Rectal smooth muscle tissue (tissue), 1 donor: ENCODE results near the gene ZFYVE16.
"Not testable (repeated sequence)": the region's sequence is repeated elsewhere in the genome, so short reads cannot be mapped to it uniquely, and the experiment has no call there.

Experiments used
- H3K27ac ChIP-seq: one replicate; pipeline ENCODE4 v1.7.0; 2013; ENCODE audit warnings: low read depth, low read length, inconsistent platforms
- H3K27me3 ChIP-seq: one replicate; pipeline ENCODE4 v1.7.0; 2013; ENCODE audit warnings: low read length; ENCODE audit not compliant: control insufficient read depth, insufficient read depth
- H3K36me3 ChIP-seq: one replicate; pipeline ENCODE4 v1.7.0; 2013; ENCODE audit warnings: low read length; ENCODE audit not compliant: control insufficient read depth, insufficient read depth
- H3K4me1 ChIP-seq: one replicate; pipeline ENCODE4 v1.7.0; 2013; ENCODE audit warnings: low read length; ENCODE audit not compliant: control insufficient read depth, insufficient read depth
- H3K4me3 ChIP-seq: one replicate; pipeline ENCODE4 v1.7.0; 2013; ENCODE audit warnings: low read length
- H3K9ac ChIP-seq: one replicate; pipeline ENCODE4 v1.7.0; 2013; ENCODE audit warnings: low read length

ZFYVE16 gene

GRCh38 chr5:80481019-80481893, 73.4 kb downstream of the ZFYVE16 start:
- Histone ChIP-seq H3K4me1 (no peaks in the 10 kb centered on the region), H3K27me3 (no peaks in the 10 kb centered on the region), H3K27ac (no peak overlapping the region), H3K36me3 (peaks cover 2% of the 10 kb centered on the region), H3K9ac (no peak overlapping the region), H3K4me3 (no peak overlapping the region)

- Histone ChIP-seq H3K9ac (no peak overlapping the region), H3K4me1 (no peaks in the 10 kb centered on the region), H3K4me3 (no peak overlapping the region), H3K27me3 (no peaks in the 10 kb centered on the region), H3K36me3 (peaks cover 2% of the 10 kb centered on the region), H3K27ac (no peak overlapping the region)
Measured at GRCh38 chr5:80482578-80482977, 74.7 kb downstream of the ZFYVE16 start.

GRCh38 chr5:80483636-80484232, 75.9 kb downstream of the ZFYVE16 start:
- H3K4me3 ChIP-seq: no peak overlapping the region
- H3K27me3 ChIP-seq: no peaks in the 10 kb centered on the region
- no peak overlapping the region for H3K9ac ChIP-seq
- peaks cover 2% of the 10 kb centered on the region for H3K36me3 ChIP-seq
- no peaks in the 10 kb centered on the region for H3K4me1 ChIP-seq
- H3K27ac ChIP-seq: no peak overlapping the region

DNA sequence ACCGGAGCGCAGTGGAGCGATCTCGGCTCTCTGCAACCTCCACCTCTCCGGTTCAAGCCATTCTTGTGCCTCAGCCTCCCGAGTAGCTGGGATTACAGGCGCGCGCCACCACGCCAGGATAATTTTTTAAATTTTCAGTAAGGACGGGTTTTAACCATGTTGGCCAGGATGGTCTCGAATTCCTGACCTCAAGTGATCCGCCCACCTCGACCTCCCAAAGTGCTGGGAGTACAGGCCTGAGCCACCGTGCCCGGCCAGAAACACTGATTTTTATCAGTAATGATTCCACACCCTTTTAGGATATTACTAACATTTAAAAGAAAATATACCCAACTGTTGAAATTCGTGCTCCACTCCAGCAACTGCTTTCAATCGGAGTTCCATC, 79.6 kb downstream of the ZFYVE16 start:
- Histone ChIP-seq H3K9ac (no peak overlapping the region), H3K27ac (peak overlapping the region; percentile 56), H3K4me3 (peak overlapping the region; percentile 87), H3K36me3 (no peaks in the 10 kb centered on the region), H3K4me1 (no peaks in the 10 kb centered on the region), H3K27me3 (no peaks in the 10 kb centered on the region)

DNA sequence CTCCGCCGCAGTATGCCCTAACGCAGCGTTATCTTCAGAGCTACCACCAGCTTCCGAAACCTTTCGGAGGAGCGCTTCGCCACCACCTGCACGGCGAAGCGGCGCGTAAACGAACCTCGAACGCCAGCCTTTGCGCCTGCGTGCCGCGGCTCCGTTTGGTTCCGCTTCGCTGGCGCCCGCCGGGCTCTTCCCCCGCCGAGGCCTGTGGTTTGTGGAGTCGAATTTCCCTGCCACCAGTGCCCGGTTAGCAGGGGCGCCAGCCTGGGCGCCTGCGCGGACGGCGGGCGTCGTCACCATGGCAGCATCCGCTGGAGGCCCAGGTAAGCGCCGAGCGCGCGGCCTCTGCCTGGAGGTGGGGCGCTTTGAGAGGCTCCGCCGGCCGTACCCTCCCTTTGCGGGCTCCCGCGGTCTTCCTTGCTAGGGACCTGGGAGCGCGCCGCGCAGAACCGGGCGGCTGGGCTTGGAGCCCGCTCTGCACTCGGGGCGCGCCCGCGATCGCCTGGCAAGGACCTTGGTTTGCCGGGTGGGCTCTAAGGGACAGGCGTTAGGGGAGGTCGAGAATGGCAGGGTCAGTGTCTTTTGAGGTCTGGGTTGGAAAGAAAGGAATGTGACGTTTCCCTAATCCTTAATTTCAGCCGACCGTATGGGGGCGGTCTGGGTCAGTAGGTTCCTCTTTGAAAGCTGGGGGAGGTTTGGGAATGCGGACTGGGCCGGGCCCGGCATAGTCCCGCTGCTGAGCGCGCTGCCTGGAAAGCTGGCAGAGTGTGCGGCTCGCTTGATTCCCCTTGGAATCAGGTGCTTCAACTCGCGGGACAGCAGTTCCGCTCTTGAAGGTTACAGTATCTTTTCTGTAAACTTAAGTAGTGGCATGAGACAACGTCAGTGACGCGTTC, 80.2 kb downstream of the ZFYVE16 start, which contains the start of gene FAM151B:
Gene FAM151B (plus strand): TSS at position 272 of the 893 bp plus-strand sequence. CDS start 24 bp downstream, at position 296.
- Histone ChIP-seq H3K9ac (no peak within 1 kb of the TSS), H3K27ac (peak within 1 kb of the TSS; percentile 56), H3K36me3 (no peaks in the 10 kb centered on the region), H3K4me1 (no peaks in the 10 kb centered on the region), H3K27me3 (no peaks in the 10 kb centered on the region), H3K4me3 (peak within 1 kb of the TSS; percentile 87)

DNA sequence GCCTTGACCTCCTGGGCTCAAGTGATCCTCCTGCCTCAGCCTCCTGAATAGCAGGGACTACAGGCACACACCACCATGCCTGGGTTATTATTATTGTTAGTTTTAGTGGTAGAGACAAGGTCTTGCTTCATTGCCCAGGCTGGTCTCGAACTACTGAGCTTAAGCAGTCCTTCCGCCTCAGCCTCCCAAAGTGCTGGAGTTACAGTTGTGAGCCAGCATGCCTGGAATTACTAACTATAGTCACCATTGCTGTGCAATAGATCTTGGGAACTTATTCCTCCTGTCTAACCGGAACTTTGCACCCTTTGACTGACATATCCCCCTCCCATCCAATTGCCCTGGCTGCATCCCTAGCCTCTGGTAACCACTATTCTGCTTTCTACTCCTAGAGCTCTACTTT, 83.4 kb downstream of the ZFYVE16 start:
- no peak overlapping the region for H3K4me3 ChIP-seq
- H3K36me3 ChIP-seq: no peaks in the 10 kb centered on the region
- H3K27me3 ChIP-seq: no peaks in the 10 kb centered on the region
- no peak overlapping the region for H3K27ac ChIP-seq
- no peaks in the 10 kb centered on the region for H3K4me1 ChIP-seq
- H3K9ac ChIP-seq: no peak overlapping the region

- H3K27ac ChIP-seq: no peak overlapping the region
- H3K36me3 ChIP-seq: no peaks in the 10 kb centered on the region
- no peaks in the 10 kb centered on the region for H3K4me1 ChIP-seq
- no peaks in the 10 kb centered on the region for H3K27me3 ChIP-seq
- no peak overlapping the region for H3K4me3 ChIP-seq
- no peak overlapping the region for H3K9ac ChIP-seq
Measured at GRCh38 chr5:80492741-80493140, 84.9 kb downstream of the ZFYVE16 start.

GRCh38 chr5:80493443-80493842, 85.6 kb downstream of the ZFYVE16 start:
- H3K4me1 ChIP-seq, H3K27me3 ChIP-seq, H3K27ac ChIP-seq, H3K9ac ChIP-seq, H3K4me3 ChIP-seq, H3K36me3 ChIP-seq: not testable (repeated sequence)

- Histone ChIP-seq H3K36me3 (no peaks in the 10 kb centered on the region), H3K9ac (no peak overlapping the region), H3K4me1 (no peaks in the 10 kb centered on the region), H3K4me3 (no peak overlapping the region), H3K27ac (no peak overlapping the region), H3K27me3 (no peaks in the 10 kb centered on the region)
Measured at GRCh38 chr5:80495891-80496290, 88.0 kb downstream of the ZFYVE16 start.

- Histone ChIP-seq H3K4me1 (no peaks in the 10 kb centered on the region), H3K36me3 (no peaks in the 10 kb centered on the region), H3K27me3 (no peaks in the 10 kb centered on the region), H3K4me3 (no peak overlapping the region), H3K27ac (no peak overlapping the region), H3K9ac (no peak overlapping the region)
Measured at GRCh38 chr5:80502800-80503199, 94.9 kb downstream of the ZFYVE16 start.

GRCh38 chr5:80503641-80504040, 95.8 kb downstream of the ZFYVE16 start:
- Histone ChIP-seq H3K27me3 (no peaks in the 10 kb centered on the region), H3K9ac (no peak overlapping the region), H3K4me3 (no peak overlapping the region), H3K27ac (no peak overlapping the region), H3K4me1 (no peaks in the 10 kb centered on the region), H3K36me3 (no peaks in the 10 kb centered on the region)

DNA sequence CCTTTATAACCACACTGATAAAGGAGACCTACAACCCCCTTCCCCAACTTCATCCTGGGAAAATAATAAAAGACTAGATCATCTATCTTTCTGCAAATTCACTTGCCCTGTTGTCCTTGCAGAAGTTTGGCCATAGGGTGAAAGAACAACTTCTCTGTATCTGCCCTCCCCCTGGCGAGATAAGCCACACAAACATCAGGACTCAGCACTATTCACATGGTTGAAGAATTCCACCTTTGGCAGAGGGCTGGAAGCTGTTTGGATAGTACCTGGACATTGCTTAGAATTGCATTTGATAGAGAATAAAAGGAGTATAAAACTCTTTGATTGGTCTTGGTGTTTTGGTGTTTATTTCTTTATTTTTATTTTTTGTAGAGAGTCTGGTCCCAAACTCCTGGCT, 97.0 kb downstream of the ZFYVE16 start:
- Histone ChIP-seq H3K4me1 (no peaks in the 10 kb centered on the region), H3K36me3 (no peaks in the 10 kb centered on the region), H3K9ac (no peak overlapping the region), H3K27ac (no peak overlapping the region), H3K4me3 (no peak overlapping the region), H3K27me3 (no peaks in the 10 kb centered on the region)
